Upper lobe of left lung (tissue), 4 donors: Measurements from ENCODE around the gene TAF10.

Experiments
- EP300 ChIP-seq, 4 donors: sonication (generic); formaldehyde crosslinking; IDR thresholded peaks; one replicate each; pipeline ENCODE4 v1.5.1; 2017; ENCODE audit warnings: antibody characterized with exemption in 4 of 4, control low read depth in 2 of 4
- POLR2A ChIP-seq, 4 donors: fragments of 450-650 bp; IDR thresholded peaks; one replicate each; pipeline ENCODE4 v1.5.1; 2016 to 2017; ENCODE audit warnings: antibody characterized with exemption in 4 of 4, mild to moderate bottlenecking in 2 of 4
- POLR2AphosphoS5 ChIP-seq, 2 donors: sonication (generic); formaldehyde crosslinking; IDR thresholded peaks; one replicate each; pipeline ENCODE4 v1.5.1; 2017; ENCODE audit warnings: antibody characterized with exemption in 2 of 2
- TF ChIP-seq, protein P1 (sequence below), 6 experiments: fragments of 450-650 bp in 4 of 6; fragments of 200-600 bp in 2 of 6; sonication (generic) in 2 of 6; IDR thresholded peaks; one replicate each; pipeline ENCODE4 v1.5.1; 2016 to 2019; ENCODE audit warnings: antibody characterized with exemption in 6 of 6

DNA sequence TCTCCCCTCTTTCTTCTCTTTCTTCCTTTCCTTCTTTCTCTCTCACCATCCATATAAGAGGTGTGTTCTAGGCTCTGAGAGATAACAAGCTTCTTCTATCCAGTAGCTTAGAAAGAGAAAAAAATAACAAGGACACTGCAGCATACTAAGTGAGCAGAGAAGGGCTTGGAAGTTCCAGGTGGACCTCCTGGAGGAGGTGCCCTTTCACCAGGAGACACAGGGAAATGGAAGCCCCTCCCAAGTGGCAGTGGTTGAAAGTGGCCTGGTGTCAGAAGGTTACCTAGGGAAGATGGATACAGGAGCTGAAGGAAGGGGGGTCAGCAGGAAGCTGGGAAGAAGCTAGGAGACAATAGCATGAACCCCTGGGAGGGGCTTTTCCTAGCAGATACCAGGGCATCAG, 38.1 kb upstream of the TAF10 start:
- TF ChIP-seq, protein P1, sequence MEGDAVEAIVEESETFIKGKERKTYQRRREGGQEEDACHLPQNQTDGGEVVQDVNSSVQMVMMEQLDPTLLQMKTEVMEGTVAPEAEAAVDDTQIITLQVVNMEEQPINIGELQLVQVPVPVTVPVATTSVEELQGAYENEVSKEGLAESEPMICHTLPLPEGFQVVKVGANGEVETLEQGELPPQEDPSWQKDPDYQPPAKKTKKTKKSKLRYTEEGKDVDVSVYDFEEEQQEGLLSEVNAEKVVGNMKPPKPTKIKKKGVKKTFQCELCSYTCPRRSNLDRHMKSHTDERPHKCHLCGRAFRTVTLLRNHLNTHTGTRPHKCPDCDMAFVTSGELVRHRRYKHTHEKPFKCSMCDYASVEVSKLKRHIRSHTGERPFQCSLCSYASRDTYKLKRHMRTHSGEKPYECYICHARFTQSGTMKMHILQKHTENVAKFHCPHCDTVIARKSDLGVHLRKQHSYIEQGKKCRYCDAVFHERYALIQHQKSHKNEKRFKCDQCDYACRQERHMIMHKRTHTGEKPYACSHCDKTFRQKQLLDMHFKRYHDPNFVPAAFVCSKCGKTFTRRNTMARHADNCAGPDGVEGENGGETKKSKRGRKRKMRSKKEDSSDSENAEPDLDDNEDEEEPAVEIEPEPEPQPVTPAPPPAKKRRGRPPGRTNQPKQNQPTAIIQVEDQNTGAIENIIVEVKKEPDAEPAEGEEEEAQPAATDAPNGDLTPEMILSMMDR (IDR thresholded peaks at IDR 0.05): no peak
- TF ChIP-seq POLR2AphosphoS5 (IDR thresholded peaks at IDR 0.05) (no peak), POLR2A (IDR thresholded peaks at IDR 0.05) (no peak), EP300 (IDR thresholded peaks at IDR 0.05) (no peak)
